Measurements from ENCODE around the gene SRMS.

Gene SRMS

GRCh38 chr20:63547725-63548480 is at the start of gene SRMS:
SRMS (minus strand) TSS chr20:63547749; CDS start chr20:63547463, 286 bp downstream.
- no peak for DNase-seq

GRCh38 chr20:63596423-63596822 is 48.9 kb upstream of the SRMS start:
- DNase-seq, result no peak

GRCh38 chr20:63595416-63596127 is 48.0 kb upstream of the SRMS start:
- DNase-seq, result no peak

GRCh38 chr20:63594043-63594561 is 46.6 kb upstream of the SRMS start:
- no peak for DNase-seq

- DNase-seq, result no peak
Observed at GRCh38 chr20:63592661-63593060, 45.1 kb upstream of the SRMS start.

- no peak for DNase-seq
Observed at GRCh38 chr20:63591786-63592355, 44.3 kb upstream of the SRMS start.

GRCh38 chr20:63591147-63591533 is 43.6 kb upstream of the SRMS start:
- DNase-seq, result no peak

GRCh38 chr20:63590218-63591146 is 42.9 kb upstream of the SRMS start:
- DNase-seq, result no peak

- no peak for DNase-seq
Observed at GRCh38 chr20:63589261-63590217, 42.0 kb upstream of the SRMS start.

- no peak for DNase-seq
Observed at GRCh38 chr20:63588641-63589041, 41.1 kb upstream of the SRMS start.

GRCh38 chr20:63587776-63588591 is 40.4 kb upstream of the SRMS start:
- no peak for DNase-seq

- no peak for DNase-seq
Observed at GRCh38 chr20:63587256-63587655, 39.7 kb upstream of the SRMS start.

GRCh38 chr20:63586797-63587196 is 39.2 kb upstream of the SRMS start:
- no peak for DNase-seq

- no peak for DNase-seq
Observed at GRCh38 chr20:63585616-63586565, 38.3 kb upstream of the SRMS start.

- DNase-seq, result no peak
Observed at GRCh38 chr20:63582382-63583063, 35.0 kb upstream of the SRMS start.

GRCh38 chr20:63580796-63581461 is 33.4 kb upstream of the SRMS start:
- DNase-seq, result peak in 2 of 3 experiments; percentile 16 to 28

GRCh38 chr20:63579017-63579694 is 31.6 kb upstream of the SRMS start:
- no peak for DNase-seq
